HCT116 (cell line): ENCODE data around the gene TDRD3.

Experiments
- ATF3 ChIP-seq: IDR thresholded peaks from 2 replicates; pipeline ENCODE4 v1.6.1; 2012
- CBX3 ChIP-seq: IDR thresholded peaks from 2 replicates; pipeline ENCODE4 v1.6.1; 2012; ENCODE audit warnings: low read depth
- CTCF ChIP-seq, 3 experiments: fragments of 200-600 bp in 1 of 3; sonication (generic) in 1 of 3; IDR thresholded peaks in 2 of 3; conservative IDR thresholded peaks in 1 of 3; 2 replicates each; pipeline ENCODE4 v1.5.1; 2012 to 2017; ENCODE audit warnings: low read depth in 2 of 3, low read length in 2 of 3, antibody characterized with exemption in 1 of 3, borderline replicate concordance in 1 of 3, control low read depth in 1 of 3, mild to moderate bottlenecking in 1 of 3, mixed read lengths in 1 of 3, mixed run types in 1 of 3, moderate library complexity in 1 of 3; ENCODE audit not compliant: insufficient read depth in 1 of 3
- JUND ChIP-seq: IDR thresholded peaks from 2 replicates; pipeline ENCODE4 v1.6.1; 2012
- MAX ChIP-seq: IDR thresholded peaks from 2 replicates; pipeline ENCODE4 v1.6.1; 2012
- POLR2A ChIP-seq: IDR thresholded peaks from 2 replicates; pipeline ENCODE4 v1.7.0; 2011; ENCODE audit warnings: borderline replicate concordance; ENCODE audit not compliant: insufficient read depth, insufficient read length; ENCODE audit errors: extremely low read depth
- RAD21 ChIP-seq: IDR thresholded peaks from 2 replicates; pipeline ENCODE4 v1.6.1; 2012; ENCODE audit warnings: low read depth, mild to moderate bottlenecking
- SP1 ChIP-seq: IDR thresholded peaks from 2 replicates; pipeline ENCODE4 v1.6.1; 2012; ENCODE audit warnings: low read depth

- TF ChIP-seq CTCF (IDR thresholded peaks at IDR 0.05 in 2 of 3, conservative IDR thresholded peaks at IDR 0.05 in 1 of 3; ENCODE audit: borderline replicate concordance in 1 of 3, insufficient read depth in 1 of 3, low read depth in 2 of 3, low read length in 2 of 3) (no peak), POLR2A (no peak), SP1 (no peak), JUND (no peak), MAX (no peak), RAD21 (no peak), ATF3 (no peak), CBX3 (no peak)
Measured at GRCh38 chr13:60411983-60412382, 15.0 kb downstream of the TDRD3 start.
